MCF 10A (cell line): Measurements from ENCODE around the gene SNTN. TPM values are rescaled to one million over a fixed set of nuclear protein-coding genes. Genes with fewer than 3 reads are reported as not detected.

ENCODE experiments used
- BruUV-seq: library from RNA; stranded (reverse); fragments of 400-500 nt; replicated peaks from 2 replicates; lab custom pipeline; 2021; lab: Mats Ljungman, UMichigan
- CTCF ChIA-PET: fragments of 300-600 bp; sonication (Branson Sonifier 250); formaldehyde crosslinking; extraction: SDS; loops from one replicate; lab custom pipeline; 2021; ENCODE audit warnings: antibody characterized with exemption, inconsistent platforms; lab: Yijun Ruan, JAX
- POLR2A ChIA-PET: fragments of 300-600, 350-650 bp; sonication (Branson Sonifier 250); formaldehyde crosslinking; extraction: SDS; loops from one replicate; lab custom pipeline; 2020; ENCODE audit warnings: antibody characterized with exemption, inconsistent platforms; lab: Yijun Ruan, JAX
- DNase-seq: peaks from one replicate; pipeline ENCODE4 v3.0.0-alpha.2; 2018; ENCODE audit not compliant: unreplicated experiment
- H3K27ac Mint-ChIP-seq: one replicate; pipeline ENCODE4 v1.8.0; 2022; ENCODE audit warnings: mild to moderate bottlenecking, low read depth, mixed read lengths; ENCODE audit not compliant: unreplicated experiment
- H3K27me3 Mint-ChIP-seq: one replicate; pipeline ENCODE4 v1.8.0; 2022; ENCODE audit warnings: mixed read lengths; ENCODE audit not compliant: insufficient read depth, unreplicated experiment
- H3K36me3 Mint-ChIP-seq: one replicate; pipeline ENCODE4 v1.8.0; 2022; ENCODE audit warnings: mild to moderate bottlenecking, moderate library complexity, mixed read lengths; ENCODE audit not compliant: insufficient read depth, unreplicated experiment
- H3K4me1 Mint-ChIP-seq: one replicate; pipeline ENCODE4 v1.8.0; 2022; ENCODE audit warnings: mixed read lengths; ENCODE audit not compliant: insufficient read depth, unreplicated experiment
- H3K4me3 Mint-ChIP-seq: one replicate; pipeline ENCODE4 v1.8.0; 2022; ENCODE audit warnings: mild to moderate bottlenecking, moderate library complexity, mixed read lengths; ENCODE audit not compliant: unreplicated experiment
- H3K9me3 Mint-ChIP-seq: one replicate; pipeline ENCODE4 v1.8.0; 2022; ENCODE audit warnings: mixed read lengths; ENCODE audit not compliant: unreplicated experiment
- CTCF ChIP-seq: fragments of 200-600 bp; IDR thresholded peaks from one replicate; pipeline ENCODE4 v1.8.0; 2022; ENCODE audit warnings: antibody characterized with exemption, mild to moderate bottlenecking; ENCODE audit not compliant: unreplicated experiment
- intact Hi-C: fragments of 100-400 bp; cut with micrococcal nuclease; formaldehyde crosslinking; loops from 2 replicates; pipeline ENCODE4 v1.14.1; 2022
- total RNA-seq: library from RNA; stranded (reverse); gene quantifications from 2 replicates; pipeline ENCODE4 v1.2.3, GENCODE V29; 2022

SNTN gene
- total RNA-seq, 1 experiment from 2014 or later, result not detected

GRCh38 chr3:63662500-63662899 lies 10.0 kb downstream of the SNTN start:
- POLR2A ChIA-PET, result no interaction called here
- Mint-ChIP-seq H3K27ac (no peak overlapping the region), H3K9me3 (no peaks in the 10 kb centered on the region), H3K4me1 (no peaks in the 10 kb centered on the region), H3K4me3 (no peak overlapping the region), H3K27me3 (no peaks in the 10 kb centered on the region), H3K36me3 (no peaks in the 10 kb centered on the region)
- no TSS peak for BruUV-seq
- CTCF ChIA-PET, result interaction anchor here (0.6 to 2.8 kb wide), 6 partner anchors 10 to 1816 kb away, joined by 3 to 19 read pairs (median 4); partner anchors contain the start of gene C3orf49
- intact Hi-C loops, result loop anchor here (1.0 kb wide), 1 partner anchor 311 kb away; no protein-coding TSS in a partner anchor
- DNase-seq, result no peak
- TF ChIP-seq CTCF, result no peak

- BruUV-seq, result no TSS peak
- Mint-ChIP-seq H3K4me1 (peaks cover 6% of the 10 kb centered on the region), H3K9me3 (no peaks in the 10 kb centered on the region), H3K27ac (no peak overlapping the region), H3K36me3 (no peaks in the 10 kb centered on the region), H3K4me3 (no peak overlapping the region), H3K27me3 (no peaks in the 10 kb centered on the region)
- DNase-seq, result no peak
- POLR2A ChIA-PET, result interaction anchor here (0.6 to 1.1 kb wide), 2 partner anchors 27 to 984 kb away, joined by 3 read pairs; no protein-coding TSS in a partner anchor
- TF ChIP-seq CTCF, result no peak
- CTCF ChIA-PET, result interaction anchor here (1.0 kb wide), 1 partner anchor 321 kb away, joined by 3 read pairs; no protein-coding TSS in a partner anchor
- intact Hi-C loops, result no loop called here
These were observed 18.1 kb downstream of the SNTN start for GRCh38 chr3:63670544-63670943.

- Mint-ChIP-seq H3K27me3 (no peaks in the 10 kb centered on the region), H3K27ac (no peak overlapping the region), H3K36me3 (no peaks in the 10 kb centered on the region), H3K9me3 (no peaks in the 10 kb centered on the region), H3K4me1 (peaks cover 6% of the 10 kb centered on the region), H3K4me3 (no peak overlapping the region)
- DNase-seq, result peak; percentile 65
- BruUV-seq, result no TSS peak
- ChIA-PET CTCF (interaction anchor here (0.8 to 2.6 kb wide), 5 partner anchors 10 to 322 kb away, joined by 4 to 11 read pairs (median 4); no protein-coding TSS in a partner anchor), POLR2A (interaction anchor here (0.7 to 1.5 kb wide), 5 partner anchors 12 to 1490 kb away, joined by 3 read pairs; no protein-coding TSS in a partner anchor)
- intact Hi-C loops, result no loop called here
- no peak for TF ChIP-seq CTCF
These were observed 20.6 kb downstream of the SNTN start for GRCh38 chr3:63673111-63673510.

- Mint-ChIP-seq H3K4me3 (no peak overlapping the region), H3K27me3 (no peaks in the 10 kb centered on the region), H3K36me3 (no peaks in the 10 kb centered on the region), H3K4me1 (peaks cover 6% of the 10 kb centered on the region), H3K27ac (no peak overlapping the region), H3K9me3 (no peaks in the 10 kb centered on the region)
- no peak for TF ChIP-seq CTCF
- no peak for DNase-seq
- CTCF ChIA-PET, result interaction anchor here (0.6 to 2.6 kb wide), 3 partner anchors 31 to 324 kb away, joined by 3 to 11 read pairs (median 3); no protein-coding TSS in a partner anchor
- intact Hi-C loops, result no loop called here
- POLR2A ChIA-PET, result interaction anchor here (1.5 kb wide), 1 partner anchor 50 kb away, joined by 3 read pairs; no protein-coding TSS in a partner anchor
- no TSS peak for BruUV-seq
These were observed 22.1 kb downstream of the SNTN start for GRCh38 chr3:63674586-63674985.
